ENCODE results near the gene ASCL5.

Gene ASCL5

DNA sequence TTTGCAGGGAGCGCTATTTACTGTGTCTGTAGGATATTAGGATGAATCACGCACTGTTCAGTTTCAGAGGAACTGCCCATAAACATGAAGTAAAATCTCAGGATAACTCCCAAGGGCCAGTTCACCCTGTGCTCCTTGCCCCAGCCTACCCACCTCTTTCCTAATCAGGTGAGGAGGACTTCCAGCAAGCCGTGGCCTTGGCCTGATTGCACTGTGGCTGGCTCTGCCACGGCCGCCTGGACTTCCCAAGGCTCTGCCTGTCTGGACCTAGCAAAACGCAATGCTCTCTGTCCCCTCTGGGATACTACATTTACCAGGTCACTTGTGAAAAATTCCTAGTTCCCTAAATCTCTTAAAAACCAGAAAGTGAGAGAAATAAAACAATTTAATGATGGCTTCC is 7.4 kb upstream of the ASCL5 start:
- H2AFZ ChIP-seq (ENCODE audit: low read length) = no peak overlapping the region
- no peaks in the 10 kb centered on the region for H3K4me1 ChIP-seq (ENCODE audit: insufficient read depth, low read length, poor library complexity, severe bottlenecking)
- H3K9me2 ChIP-seq (replicated peaks; ENCODE audit: low read depth, low read length) = no peaks in the 10 kb centered on the region
- no peak overlapping the region for H3K4me2 ChIP-seq (ENCODE audit: low read depth, low read length, poor library complexity, severe bottlenecking)
- H3K36me3 ChIP-seq (ENCODE audit: insufficient read depth, low read length) = peaks cover 23% of the 10 kb centered on the region; the same call in 1 of the 2 replicates
- H4K20me1 ChIP-seq (ENCODE audit: insufficient read depth, low read length, poor library complexity, severe bottlenecking) = no peaks in the 10 kb centered on the region
- H3K79me2 ChIP-seq (ENCODE audit: insufficient read depth, low read length) = no peaks in the 10 kb centered on the region
- H3K4me3 ChIP-seq (ENCODE audit: low read length, poor library complexity, severe bottlenecking) = no peak overlapping the region
- TF ChIP-seq, protein P1, sequence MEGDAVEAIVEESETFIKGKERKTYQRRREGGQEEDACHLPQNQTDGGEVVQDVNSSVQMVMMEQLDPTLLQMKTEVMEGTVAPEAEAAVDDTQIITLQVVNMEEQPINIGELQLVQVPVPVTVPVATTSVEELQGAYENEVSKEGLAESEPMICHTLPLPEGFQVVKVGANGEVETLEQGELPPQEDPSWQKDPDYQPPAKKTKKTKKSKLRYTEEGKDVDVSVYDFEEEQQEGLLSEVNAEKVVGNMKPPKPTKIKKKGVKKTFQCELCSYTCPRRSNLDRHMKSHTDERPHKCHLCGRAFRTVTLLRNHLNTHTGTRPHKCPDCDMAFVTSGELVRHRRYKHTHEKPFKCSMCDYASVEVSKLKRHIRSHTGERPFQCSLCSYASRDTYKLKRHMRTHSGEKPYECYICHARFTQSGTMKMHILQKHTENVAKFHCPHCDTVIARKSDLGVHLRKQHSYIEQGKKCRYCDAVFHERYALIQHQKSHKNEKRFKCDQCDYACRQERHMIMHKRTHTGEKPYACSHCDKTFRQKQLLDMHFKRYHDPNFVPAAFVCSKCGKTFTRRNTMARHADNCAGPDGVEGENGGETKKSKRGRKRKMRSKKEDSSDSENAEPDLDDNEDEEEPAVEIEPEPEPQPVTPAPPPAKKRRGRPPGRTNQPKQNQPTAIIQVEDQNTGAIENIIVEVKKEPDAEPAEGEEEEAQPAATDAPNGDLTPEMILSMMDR (conservative IDR thresholded peaks at IDR 0.05; ENCODE audit: low read length) = no peak
- TF ChIP-seq EZH2phosphoT487 (IDR thresholded peaks at IDR 0.05; ENCODE audit: borderline replicate concordance) = no peak
- no peaks in the 10 kb centered on the region for H3K27me3 ChIP-seq (ENCODE audit: insufficient read depth, low read length, poor library complexity, severe bottlenecking)
- H3K9me3 ChIP-seq (ENCODE audit: insufficient read depth, low read depth, low read length) = no peaks in the 10 kb centered on the region
- H3K9ac ChIP-seq (ENCODE audit: low read depth, low read length, poor library complexity, severe bottlenecking) = no peak overlapping the region
- H3F3A ChIP-seq (ENCODE audit: low read depth) = no peaks in the 10 kb centered on the region

DNA sequence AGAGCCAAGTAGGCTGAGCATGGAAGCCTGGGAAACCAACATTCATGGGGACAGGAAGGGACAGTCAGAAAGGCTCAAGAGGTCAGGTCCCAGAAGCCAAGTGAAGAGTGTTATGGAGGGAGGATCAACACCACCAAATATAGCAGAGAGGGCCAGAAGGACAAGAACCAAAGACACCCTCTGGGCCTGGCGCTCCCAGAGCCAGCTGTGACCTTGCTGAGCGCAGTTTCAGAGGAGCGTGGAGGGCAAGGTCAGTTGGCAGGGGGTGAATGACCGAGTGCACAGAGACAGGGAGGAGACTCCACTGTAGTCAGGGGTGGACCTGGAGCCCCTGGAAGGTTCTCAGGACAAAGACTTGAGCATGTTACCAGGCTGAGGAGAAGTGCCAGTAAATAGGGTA is 4.4 kb upstream of the ASCL5 start:
- TF ChIP-seq, protein P1 (conservative IDR thresholded peaks at IDR 0.05; ENCODE audit: low read length) = no peak
- no peak for TF ChIP-seq EZH2phosphoT487 (IDR thresholded peaks at IDR 0.05; ENCODE audit: borderline replicate concordance)
- Histone ChIP-seq H2AFZ (ENCODE audit: low read length) (no peak overlapping the region), H3K9me2 (replicated peaks; ENCODE audit: low read depth, low read length) (no peaks in the 10 kb centered on the region), H3F3A (ENCODE audit: low read depth) (no peaks in the 10 kb centered on the region), H3K27me3 (ENCODE audit: insufficient read depth, low read length, poor library complexity, severe bottlenecking) (no peaks in the 10 kb centered on the region), H4K20me1 (ENCODE audit: insufficient read depth, low read length, poor library complexity, severe bottlenecking) (no peaks in the 10 kb centered on the region), H3K4me2 (ENCODE audit: low read depth, low read length, poor library complexity, severe bottlenecking) (no peak overlapping the region), H3K79me2 (ENCODE audit: insufficient read depth, low read length) (no peaks in the 10 kb centered on the region), H3K4me1 (ENCODE audit: insufficient read depth, low read length, poor library complexity, severe bottlenecking) (no peaks in the 10 kb centered on the region), H3K36me3 (ENCODE audit: insufficient read depth, low read length) (peaks cover 19% of the 10 kb centered on the region; the same call in 1 of the 2 replicates), H3K9me3 (ENCODE audit: insufficient read depth, low read depth, low read length) (no peaks in the 10 kb centered on the region), H3K4me3 (ENCODE audit: low read length, poor library complexity, severe bottlenecking) (no peak overlapping the region), H3K9ac (ENCODE audit: low read depth, low read length, poor library complexity, severe bottlenecking) (no peak overlapping the region)

DNA sequence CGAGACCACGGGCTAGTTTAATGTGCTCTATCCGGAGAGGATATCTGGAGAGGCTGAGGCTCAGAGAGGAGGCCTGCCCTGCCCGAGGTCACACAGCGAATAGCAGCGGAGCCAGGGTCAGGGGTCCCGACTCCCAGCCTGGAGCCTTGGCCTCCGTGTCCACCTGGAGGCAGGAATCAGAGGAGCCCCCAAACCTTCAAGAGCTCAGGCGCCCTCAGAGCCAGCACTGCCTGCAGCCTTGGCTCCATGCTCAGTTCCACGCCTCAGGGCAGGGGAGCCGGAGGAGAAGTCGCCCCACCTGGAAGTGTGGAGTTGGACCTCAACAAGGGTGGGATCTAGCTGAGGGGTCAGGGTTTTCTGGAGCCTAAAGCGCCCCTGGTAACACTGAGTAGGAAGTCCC is 2.0 kb upstream of the ASCL5 start:
- Histone ChIP-seq H3K79me2 (ENCODE audit: insufficient read depth, low read length) (no peaks in the 10 kb centered on the region), H3F3A (ENCODE audit: low read depth) (no peaks in the 10 kb centered on the region), H3K27me3 (ENCODE audit: insufficient read depth, low read length, poor library complexity, severe bottlenecking) (no peaks in the 10 kb centered on the region), H4K20me1 (ENCODE audit: insufficient read depth, low read length, poor library complexity, severe bottlenecking) (no peaks in the 10 kb centered on the region), H3K4me2 (ENCODE audit: low read depth, low read length, poor library complexity, severe bottlenecking) (no peak overlapping the region), H3K9me3 (ENCODE audit: insufficient read depth, low read depth, low read length) (no peaks in the 10 kb centered on the region), H3K9me2 (replicated peaks; ENCODE audit: low read depth, low read length) (no peaks in the 10 kb centered on the region), H3K4me1 (ENCODE audit: insufficient read depth, low read length, poor library complexity, severe bottlenecking) (no peaks in the 10 kb centered on the region), H3K4me3 (ENCODE audit: low read length, poor library complexity, severe bottlenecking) (no peak overlapping the region), H2AFZ (ENCODE audit: low read length) (no peak overlapping the region), H3K36me3 (ENCODE audit: insufficient read depth, low read length) (peaks cover under 1% of the 10 kb centered on the region; the same call in 1 of the 2 replicates), H3K9ac (ENCODE audit: low read depth, low read length, poor library complexity, severe bottlenecking) (no peak overlapping the region)
- TF ChIP-seq EZH2phosphoT487 (IDR thresholded peaks at IDR 0.05; ENCODE audit: borderline replicate concordance) = no peak
- TF ChIP-seq, protein P1 (conservative IDR thresholded peaks at IDR 0.05; ENCODE audit: low read length) = no peak

All from Loucy (cell line).